T-helper 17 cell (primary cell): ENCODE results near the gene TBC1D3G. TPM values are rescaled to one million over a fixed set of nuclear protein-coding genes. Genes with fewer than 3 reads are reported as not detected.
"Not testable (repeated sequence)": the region's sequence is repeated elsewhere in the genome, so short reads cannot be mapped to it uniquely, and the experiment has no call there.

ENCODE experiments used
- ATAC-seq: fragments of 150-1000 bp; cut with Tn5 transposase; 2 replicates; pipeline ENCODE4 v1.10.0; 2021; ENCODE audit warnings: mild to moderate bottlenecking, moderate library complexity
- DNase-seq, 3 donors: peaks; one replicate each; pipeline versions ENCODE4 v3.0.0 to v3.0.0-alpha.2; 2020 to 2021
- H3K9me3 ChIP-seq: one replicate; pipeline ENCODE4 v1.7.0; 2013; ENCODE audit warnings: low read length, mild to moderate bottlenecking; ENCODE audit not compliant: control insufficient read depth, poor library complexity, severe bottlenecking
- H3K27ac Mint-ChIP-seq: one replicate; pipeline ENCODE4 v1.8.0; 2022; ENCODE audit warnings: mild to moderate bottlenecking, moderate library complexity, mixed read lengths
- H3K27me3 Mint-ChIP-seq: one replicate; pipeline ENCODE4 v1.8.0; 2022; ENCODE audit warnings: mixed read lengths
- H3K36me3 Mint-ChIP-seq: one replicate; pipeline ENCODE4 v1.8.0; 2022; ENCODE audit warnings: low read depth, mixed read lengths
- H3K4me1 Mint-ChIP-seq: one replicate; pipeline ENCODE4 v1.8.0; 2022; ENCODE audit warnings: mild to moderate bottlenecking, mixed read lengths
- H3K4me3 Mint-ChIP-seq: one replicate; pipeline ENCODE4 v1.8.0; 2022; ENCODE audit warnings: mild to moderate bottlenecking, moderate library complexity, mixed read lengths
- total RNA-seq, 4 donors: library from RNA in 2 of 4; stranded (reverse) in 2 of 4; gene quantifications; one replicate each; pipeline ENCODE4 v1.2.3 and lab custom pipeline; 2022 to 2026

TBC1D3G gene
- total RNA-seq (under 1 TPM in 1 of 2 donors, not detected in 1; 0.75 TPM), total RNA-seq (lab: John Stamatoyannopoulos, UW) (0 reads per million in 2 donors)

DNA sequence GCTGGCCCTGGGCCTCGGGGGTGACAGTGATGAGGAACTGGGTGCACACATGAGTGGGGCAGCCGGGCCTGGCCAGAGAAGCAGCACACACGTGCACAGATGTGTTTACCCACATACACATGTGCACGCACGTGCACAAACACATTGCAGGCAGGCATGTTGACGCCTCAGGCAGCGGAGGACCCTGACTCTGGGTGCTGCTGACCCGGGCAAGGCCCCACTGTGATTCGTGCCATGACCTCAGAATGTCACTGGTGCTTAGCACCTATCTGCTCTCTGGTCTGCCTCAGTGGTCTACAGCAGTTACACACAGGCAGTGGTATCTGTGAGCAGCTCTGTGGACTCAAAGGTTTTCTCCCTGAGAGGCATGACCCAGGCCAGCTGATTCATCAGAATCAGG lies at the start of gene TBC1D3G:
TSS of gene TBC1D3G (plus strand) at position 301 of the 400 bp plus-strand sequence. CDS start 1,528 bp downstream, outside the sequence.
- H3K27ac Mint-ChIP-seq, DNase-seq, H3K27me3 Mint-ChIP-seq: not testable (repeated sequence)

GRCh38 chr17:36283256-36283655 lies 40.4 kb upstream of the TBC1D3G start:
- H3K9me3 ChIP-seq, H3K27me3 Mint-ChIP-seq, DNase-seq, H3K27ac Mint-ChIP-seq, H3K4me1 Mint-ChIP-seq, ATAC-seq, H3K36me3 Mint-ChIP-seq, H3K4me3 Mint-ChIP-seq: not testable (repeated sequence)

More for the DNA sequence above, at the start of gene TBC1D3G:
- not testable (repeated sequence) for H3K4me1 Mint-ChIP-seq, ATAC-seq, H3K4me3 Mint-ChIP-seq, H3K9me3 ChIP-seq, H3K36me3 Mint-ChIP-seq

- not testable (repeated sequence) for H3K4me1 Mint-ChIP-seq, H3K27me3 Mint-ChIP-seq, ATAC-seq, H3K27ac Mint-ChIP-seq, H3K9me3 ChIP-seq, H3K4me3 Mint-ChIP-seq, DNase-seq, H3K36me3 Mint-ChIP-seq
Measured at GRCh38 chr17:36284219-36284618, 39.5 kb upstream of the TBC1D3G start.

DNA sequence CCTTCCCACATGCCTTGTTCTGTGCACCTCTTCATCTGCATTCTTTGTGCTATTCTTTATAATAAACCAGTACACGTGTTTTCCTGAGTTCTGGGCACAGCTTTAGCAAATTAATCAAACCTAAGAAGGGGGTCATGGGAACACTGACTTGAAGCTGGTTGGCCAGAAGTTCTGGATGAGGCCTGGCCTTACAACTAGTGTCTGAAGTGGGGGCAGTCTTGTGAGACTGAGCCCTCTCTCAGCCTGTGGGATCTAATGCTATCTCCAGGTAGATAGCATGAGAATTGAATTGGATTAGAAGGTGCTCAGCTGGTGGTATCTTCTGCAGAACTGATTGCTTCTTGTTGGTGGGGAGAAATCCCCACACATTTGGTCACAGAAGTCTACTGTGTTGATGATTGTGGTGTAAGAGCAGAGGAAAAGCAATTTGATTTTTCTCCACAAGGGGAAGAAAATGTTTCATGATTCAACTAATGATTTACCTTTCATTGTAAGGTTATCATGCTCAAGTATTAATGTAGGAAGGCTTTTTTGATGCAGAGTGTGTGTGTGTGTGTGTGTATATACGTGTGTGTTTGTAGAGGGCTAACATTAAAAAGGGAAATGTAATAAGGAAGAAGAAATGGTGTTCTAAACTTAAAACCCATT lies 33.6 kb upstream of the TBC1D3G start:
- H3K27me3 Mint-ChIP-seq, H3K4me3 Mint-ChIP-seq, DNase-seq, H3K4me1 Mint-ChIP-seq, H3K36me3 Mint-ChIP-seq, H3K27ac Mint-ChIP-seq, ATAC-seq, H3K9me3 ChIP-seq: not testable (repeated sequence)

GRCh38 chr17:36295161-36295560 lies 28.5 kb upstream of the TBC1D3G start:
- not testable (repeated sequence) for H3K27me3 Mint-ChIP-seq, H3K4me3 Mint-ChIP-seq, DNase-seq, H3K4me1 Mint-ChIP-seq, H3K36me3 Mint-ChIP-seq, H3K9me3 ChIP-seq, H3K27ac Mint-ChIP-seq, ATAC-seq

DNA sequence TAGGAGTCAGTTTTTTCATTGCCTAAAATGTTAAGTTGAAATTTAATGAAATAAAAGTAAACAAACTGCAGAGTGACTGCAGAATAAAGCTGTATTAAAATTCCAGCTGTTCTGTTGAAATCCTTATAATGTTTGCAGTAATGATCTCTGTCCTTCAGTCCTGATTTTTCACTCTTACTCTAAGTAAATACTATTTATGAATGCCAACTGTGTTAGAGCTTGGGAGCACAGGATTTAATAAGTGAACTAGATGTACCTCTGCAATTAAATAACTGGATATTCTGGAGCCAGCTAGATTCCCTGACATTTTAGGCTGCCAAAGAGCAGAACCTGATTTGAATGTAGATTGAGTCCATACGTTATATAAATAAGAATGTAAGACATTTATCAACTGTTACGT lies 7.9 kb upstream of the TBC1D3G start:
- not testable (repeated sequence) for H3K4me1 Mint-ChIP-seq, H3K4me3 Mint-ChIP-seq, H3K36me3 Mint-ChIP-seq, H3K27ac Mint-ChIP-seq, DNase-seq, ATAC-seq, H3K27me3 Mint-ChIP-seq, H3K9me3 ChIP-seq

DNA sequence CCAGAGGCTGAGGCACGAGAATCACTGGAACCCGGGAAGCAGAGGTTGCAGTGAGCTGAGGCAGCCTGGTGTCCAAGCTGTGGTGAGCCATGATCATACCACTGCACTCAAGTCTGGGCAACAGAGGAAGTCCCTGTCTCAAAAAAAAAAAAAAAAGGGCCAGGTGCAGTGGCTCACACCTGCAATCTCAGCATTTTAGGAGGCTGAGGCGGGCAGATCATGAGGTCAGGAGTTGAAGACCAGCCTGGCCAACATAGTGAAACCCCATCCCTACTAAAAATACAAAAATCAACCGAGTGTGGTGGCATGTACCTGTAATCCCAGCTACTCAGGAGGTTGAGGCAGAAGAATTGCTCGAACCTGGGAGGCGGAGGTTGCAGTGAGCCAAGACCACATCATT lies 38.8 kb downstream of the TBC1D3G start:
- ATAC-seq, H3K9me3 ChIP-seq, H3K27ac Mint-ChIP-seq, H3K36me3 Mint-ChIP-seq, DNase-seq, H3K4me1 Mint-ChIP-seq, H3K27me3 Mint-ChIP-seq, H3K4me3 Mint-ChIP-seq: not testable (repeated sequence)

DNA sequence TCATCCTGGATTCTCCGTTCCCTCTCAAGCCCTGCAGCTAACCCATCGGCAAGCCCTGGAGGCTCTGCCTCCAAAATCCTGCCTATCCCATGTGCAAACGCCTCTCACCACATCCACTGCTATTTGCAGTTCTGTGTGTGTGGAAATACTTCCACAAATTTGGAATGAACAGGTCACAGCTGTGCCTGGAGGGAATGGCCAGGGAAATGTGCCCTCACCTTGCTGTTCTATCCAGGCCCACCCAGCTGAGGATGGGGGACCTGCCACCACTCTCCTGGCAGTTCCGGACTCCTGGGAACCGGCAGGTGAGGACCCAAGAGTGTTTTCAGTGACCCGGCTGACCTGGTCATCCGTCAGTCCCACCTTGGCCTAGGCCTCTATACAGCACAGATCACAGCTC lies 52.3 kb downstream of the TBC1D3G start:
- H3K4me1 Mint-ChIP-seq, DNase-seq, H3K36me3 Mint-ChIP-seq, H3K27ac Mint-ChIP-seq, H3K4me3 Mint-ChIP-seq, ATAC-seq, H3K27me3 Mint-ChIP-seq, H3K9me3 ChIP-seq: not testable (repeated sequence)

Other genes with a start within 250 kb of the TBC1D3G start
- 1 to 10 TPM; 5.8 to 8.8 TPM for gene CCL3, start 233.7 kb upstream of the TBC1D3G start, total RNA-seq
- 1 to 10 TPM; 2.2 to 2.4 TPM for gene CCL4, start 220.1 kb upstream of the TBC1D3G start, total RNA-seq
- 1 to 10 TPM; 3.5 to 3.6 TPM for gene TBC1D3B, start 147.2 kb upstream of the TBC1D3G start, total RNA-seq
- gene CCL3L1, start 127.1 kb upstream of the TBC1D3G start, total RNA-seq: 1 to 10 TPM; 4.7 to 5.3 TPM
- gene CCL4L2, start 112.8 kb upstream of the TBC1D3G start, total RNA-seq: 1 to 10 TPM in 1 of 2 donors, under 1 TPM in 1; 0.62 to 1.6 TPM
- gene TBC1D3I, start 59.3 kb upstream of the TBC1D3G start, total RNA-seq: under 1 TPM; 0.57 to 0.67 TPM
- not detected for gene TBC1D3H, start 64.6 kb downstream of the TBC1D3G start, total RNA-seq
- 10 to 100 TPM; 43.0 to 44.7 TPM for gene ZNHIT3, start 162.8 kb downstream of the TBC1D3G start, total RNA-seq
- 10 to 100 TPM; 75.9 to 77.1 TPM for gene MYO19, start 211.0 kb downstream of the TBC1D3G start, total RNA-seq
- gene PIGW, start 211.1 kb downstream of the TBC1D3G start, total RNA-seq: 1 to 10 TPM; 3.7 to 7.5 TPM
- 100 to 1,000 TPM; 162 to 174 TPM for gene GGNBP2, start 221.0 kb downstream of the TBC1D3G start, total RNA-seq